CD4-positive, alpha-beta T cell (primary cell): ENCODE data around the gene YLPM1. TPM values are rescaled to one million over a fixed set of nuclear protein-coding genes. Genes with fewer than 3 reads are reported as not detected.

Source experiments
- ATAC-seq: fragments of 200-7000 bp; cut with Tn5 transposase; one replicate; pipeline ENCODE4 v1.10.0; 2022; ENCODE audit warnings: mild to moderate bottlenecking; ENCODE audit not compliant: poor library complexity
- CTCF ChIA-PET: fragments of 350-600 bp; sonication (Branson Sonifier 250); formaldehyde crosslinking; loops from one replicate; lab custom pipeline; 2021; ENCODE audit warnings: antibody characterized with exemption, inconsistent platforms; lab: Charles Lee
- POLR2A ChIA-PET: fragments of 350-600 bp; sonication (Branson Sonifier 250); formaldehyde crosslinking; loops from one replicate; lab custom pipeline; 2021; ENCODE audit warnings: antibody characterized with exemption, inconsistent platforms; lab: Charles Lee
- DNase-seq, 14 experiments: peaks; one replicate each; pipeline ENCODE4 v3.0.0-alpha.2; 2013 to 2020; ENCODE audit warnings: mixed read lengths in 2 of 14
- H3K27ac ChIP-seq, 2 donors: one replicate each; pipeline versions ENCODE4 v1.5.1 to v1.7.0; 2013; ENCODE audit warnings: low read length in 2 of 2, low read depth in 1 of 2, mild to moderate bottlenecking in 1 of 2
- H3K27me3 ChIP-seq, 2 experiments: 1 replicate in 1 of 2; 2 replicates in 1 of 2; pipeline versions ENCODE4 v1.6.1 to v1.7.0; 2013; ENCODE audit warnings: low read length in 2 of 2, control low read depth in 1 of 2, mild to moderate bottlenecking in 1 of 2, moderate library complexity in 1 of 2; ENCODE audit not compliant: insufficient read depth in 2 of 2, control insufficient read depth in 1 of 2
- H3K36me3 ChIP-seq: one replicate; pipeline ENCODE4 v1.6.1; 2013; ENCODE audit warnings: low read length, control low read depth; ENCODE audit not compliant: insufficient read depth
- H3K4me1 ChIP-seq: one replicate; pipeline ENCODE4 v1.6.1; 2013; ENCODE audit warnings: low read length, control low read depth; ENCODE audit not compliant: insufficient read depth
- H3K4me3 ChIP-seq: one replicate; pipeline ENCODE4 v1.5.1; 2013; ENCODE audit warnings: mild to moderate bottlenecking, low read length, moderate library complexity
- H3K9me3 ChIP-seq, 2 experiments: 1 replicate in 1 of 2; 2 replicates in 1 of 2; pipeline versions ENCODE4 v1.6.1 to v1.7.0; 2013; ENCODE audit warnings: low read length in 2 of 2, mild to moderate bottlenecking in 2 of 2, control low read depth in 1 of 2, moderate library complexity in 1 of 2; ENCODE audit not compliant: control insufficient read depth in 1 of 2, insufficient read depth in 1 of 2
- H3K27ac Mint-ChIP-seq: one replicate; pipeline ENCODE4 v1.8.0; 2020; ENCODE audit warnings: mixed read lengths
- H3K27me3 Mint-ChIP-seq: one replicate; pipeline ENCODE4 v1.8.0; 2021; ENCODE audit warnings: mixed read lengths
- H3K36me3 Mint-ChIP-seq: one replicate; pipeline ENCODE4 v1.8.0; 2021; ENCODE audit warnings: low read depth, mixed read lengths
- H3K4me1 Mint-ChIP-seq: one replicate; pipeline ENCODE4 v1.8.0; 2021; ENCODE audit warnings: low read depth, mixed read lengths
- H3K4me3 Mint-ChIP-seq: one replicate; pipeline ENCODE4 v1.8.0; 2020; ENCODE audit warnings: mild to moderate bottlenecking, mixed read lengths
- H3K9me3 Mint-ChIP-seq: one replicate; pipeline ENCODE4 v1.8.0; 2020; ENCODE audit warnings: mixed read lengths
- CTCF ChIP-seq: fragments of 200-600 bp; IDR thresholded peaks from one replicate; pipeline ENCODE4 v1.8.0; 2022; ENCODE audit warnings: antibody characterized with exemption, mild to moderate bottlenecking
- intact Hi-C, 2 experiments: fragments of 100-400 bp; cut with DNase I in 1 of 2; cut with micrococcal nuclease in 1 of 2; formaldehyde crosslinking; loops; one replicate each; pipeline versions ENCODE4 v1.15.1 to v1.9.0; 2023 to 2025; cut with DNase I, micrococcal nuclease
- total RNA-seq, 174 experiments: library from RNA in 2 of 174; stranded (reverse) in 2 of 174; gene quantifications; one replicate each; pipeline ENCODE4 v1.2.3 and lab custom pipeline; 2021 to 2026

The YLPM1 gene
- total RNA-seq, 2 experiments from 2014 or later, result 87.2 to 88.6 TPM

DNA sequence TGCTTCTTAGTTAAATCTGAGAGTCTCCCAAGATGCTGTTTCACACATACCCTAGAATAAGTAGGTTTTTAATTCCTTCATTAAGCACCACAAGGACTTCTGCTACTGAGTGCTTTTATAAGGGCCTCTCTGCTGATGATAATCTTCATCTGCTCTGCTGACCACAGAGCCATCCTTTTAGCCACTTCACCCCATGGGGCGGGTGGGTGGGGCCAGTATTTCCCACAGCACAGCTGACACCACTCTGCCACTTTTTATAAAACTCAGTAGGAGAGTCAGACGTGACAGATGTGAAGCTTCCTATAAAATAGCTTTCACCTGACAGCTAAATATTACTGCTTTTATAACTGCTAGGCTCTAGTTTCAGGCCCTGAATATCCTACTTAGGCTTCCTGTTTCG lies 29.9 kb upstream of the YLPM1 start:
- H3K4me1 Mint-ChIP-seq, result peaks cover 4% of the 10 kb centered on the region
- POLR2A ChIA-PET, result no interaction called here
- peaks cover 69% of the 10 kb centered on the region for H3K36me3 Mint-ChIP-seq
- ATAC-seq (no peak), DNase-seq (no peak)
- intact Hi-C loops, result no loop called here
- no peak for TF ChIP-seq CTCF
- no peak overlapping the region for H3K4me3 ChIP-seq
- H3K9me3 ChIP-seq, result no peaks in the 10 kb centered on the region
- H3K36me3 ChIP-seq, result peaks cover 42% of the 10 kb centered on the region
- H3K27me3 ChIP-seq, result no peaks in the 10 kb centered on the region
- no peaks in the 10 kb centered on the region for H3K9me3 Mint-ChIP-seq
- H3K27ac ChIP-seq, result no peak overlapping the region
- no peaks in the 10 kb centered on the region for H3K27me3 Mint-ChIP-seq
- no peak overlapping the region for H3K27ac Mint-ChIP-seq
- H3K4me1 ChIP-seq, result no peaks in the 10 kb centered on the region
- CTCF ChIA-PET, result interaction anchor here (1.4 kb wide), 1 partner anchor 17 kb away, joined by 3 read pairs; no protein-coding TSS in a partner anchor
- H3K4me3 Mint-ChIP-seq, result no peak overlapping the region

DNA sequence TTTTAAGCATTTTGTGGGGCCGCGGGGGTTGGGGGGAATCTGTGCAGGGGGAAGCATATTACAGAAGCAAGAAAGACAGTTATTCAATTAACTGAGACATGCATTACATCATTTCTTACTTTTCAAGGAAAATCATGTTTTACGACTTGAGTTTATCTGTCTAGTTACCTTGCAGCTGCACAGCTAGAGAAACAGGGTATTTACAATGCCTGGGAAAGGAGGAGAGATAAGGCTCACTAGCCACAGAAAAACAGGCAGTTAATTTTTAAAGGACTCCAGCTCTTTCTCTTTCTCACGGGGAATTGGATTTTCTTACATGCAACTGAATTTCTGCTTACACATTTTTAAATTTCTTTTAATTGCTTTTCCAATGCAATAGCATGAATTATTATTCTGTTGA lies 28.0 kb upstream of the YLPM1 start:
- CTCF ChIA-PET, result no interaction called here
- no peak overlapping the region for H3K4me3 Mint-ChIP-seq
- Histone ChIP-seq H3K27ac (no peak overlapping the region), H3K4me1 (no peaks in the 10 kb centered on the region), H3K9me3 (no peaks in the 10 kb centered on the region), H3K27me3 (no peaks in the 10 kb centered on the region), H3K4me3 (no peak overlapping the region), H3K36me3 (peaks cover 49% of the 10 kb centered on the region)
- H3K9me3 Mint-ChIP-seq, result no peaks in the 10 kb centered on the region
- DNase-seq (no peak), ATAC-seq (no peak)
- intact Hi-C loops, result no loop called here
- POLR2A ChIA-PET, result interaction anchor here (1.2 kb wide), 1 partner anchor 116 kb away, joined by 3 read pairs; no protein-coding TSS in a partner anchor
- H3K4me1 Mint-ChIP-seq, result peaks cover 4% of the 10 kb centered on the region
- TF ChIP-seq CTCF, result no peak
- H3K36me3 Mint-ChIP-seq, result peaks cover 80% of the 10 kb centered on the region
- no peaks in the 10 kb centered on the region for H3K27me3 Mint-ChIP-seq
- no peak overlapping the region for H3K27ac Mint-ChIP-seq

- Histone ChIP-seq H3K36me3 (peaks cover 28% of the 10 kb centered on the region), H3K27ac (no peak overlapping the region), H3K9me3 (no peaks in the 10 kb centered on the region), H3K4me1 (no peaks in the 10 kb centered on the region), H3K4me3 (no peak overlapping the region), H3K27me3 (no peaks in the 10 kb centered on the region)
- peaks cover 61% of the 10 kb centered on the region for H3K36me3 Mint-ChIP-seq
- no peak for DNase-seq
- H3K4me3 Mint-ChIP-seq, result no peak overlapping the region
- H3K27ac Mint-ChIP-seq, result no peak overlapping the region
- no peaks in the 10 kb centered on the region for H3K4me1 Mint-ChIP-seq
- TF ChIP-seq CTCF, result no peak
- no peaks in the 10 kb centered on the region for H3K9me3 Mint-ChIP-seq
- intact Hi-C loops, result no loop called here
- ChIA-PET CTCF (interaction anchor here (0.7 kb wide), 1 partner anchor 27 kb away, joined by 3 read pairs; no protein-coding TSS in a partner anchor), POLR2A (no interaction called here)
- no peaks in the 10 kb centered on the region for H3K27me3 Mint-ChIP-seq
- no peak for ATAC-seq
These were observed 25.3 kb upstream of the YLPM1 start for GRCh38 chr14:74737753-74738325.
